B cell (primary cell): ENCODE results near the gene GFPT1. TPM values are rescaled to one million over a fixed set of nuclear protein-coding genes. Genes with fewer than 3 reads are reported as not detected.

Experiments
- ATAC-seq: fragments of 200-7000 bp; cut with Tn5 transposase; one replicate; pipeline ENCODE4 v1.10.0; 2021; ENCODE audit warnings: low read depth, mild to moderate bottlenecking, moderate number of reproducible peaks, moderate library complexity
- CTCF ChIA-PET: fragments of 350-600 bp; sonication (Branson Sonifier 250); formaldehyde crosslinking; loops from one replicate; lab custom pipeline; 2021; ENCODE audit warnings: antibody characterized with exemption, inconsistent platforms; lab: Charles Lee
- POLR2A ChIA-PET: fragments of 350-600 bp; sonication (Branson Sonifier 250); formaldehyde crosslinking; loops from one replicate; lab custom pipeline; 2021; ENCODE audit warnings: antibody characterized with exemption; lab: Charles Lee
- DNase-seq: peaks from one replicate; pipeline ENCODE4 v3.0.0; 2013
- H2AFZ ChIP-seq: 2 replicates; pipeline ENCODE4 v1.6.1; 2012; ENCODE audit warnings: mild to moderate bottlenecking, low read depth, low read length; ENCODE audit not compliant: insufficient read depth, poor library complexity, severe bottlenecking
- H3K27ac ChIP-seq, 2 donors: 1 replicate in 1 of 2; 2 replicates in 1 of 2; pipeline ENCODE4 v1.5.1; 2012 to 2013; ENCODE audit warnings: low read length in 2 of 2, mild to moderate bottlenecking in 2 of 2, moderate library complexity in 1 of 2
- H3K27me3 ChIP-seq, 4 experiments: fragments of 200-600 bp in 1 of 4; sonication (generic) in 1 of 4; replicated peaks in 1 of 4; 1 replicate in 2 of 4; 2 replicates in 2 of 4; pipeline versions ENCODE4 v1.6.1 to v1.7.0; 2013 to 2016; ENCODE audit warnings: low read length in 3 of 4, mild to moderate bottlenecking in 2 of 4, mixed read lengths in 1 of 4, moderate library complexity in 1 of 4; ENCODE audit not compliant: insufficient read depth in 4 of 4, control insufficient read depth in 3 of 4; ENCODE audit errors: control extremely low read depth in 1 of 4
- H3K36me3 ChIP-seq, 2 experiments: replicated peaks in 1 of 2; 1 replicate in 1 of 2; 2 replicates in 1 of 2; pipeline versions ENCODE4 v1.6.1 to v1.7.1; 2013; ENCODE audit warnings: low read length in 1 of 2; ENCODE audit not compliant: insufficient read depth in 2 of 2, control insufficient read depth in 1 of 2; ENCODE audit errors: control extremely low read depth in 1 of 2, extremely low read depth in 1 of 2
- H3K4me1 ChIP-seq, 2 donors: fragments of 200-600 bp in 1 of 2; sonication (generic) in 1 of 2; 1 replicate in 1 of 2; 2 replicates in 1 of 2; pipeline versions ENCODE4 v1.5.1 to v1.6.1; 2013 to 2017; ENCODE audit warnings: low read length in 2 of 2; ENCODE audit not compliant: control insufficient read depth in 2 of 2, insufficient read depth in 2 of 2
- H3K4me2 ChIP-seq: replicated peaks from 2 replicates; pipeline ENCODE3; 2012; ENCODE audit warnings: mild to moderate bottlenecking, low read depth, low read length; ENCODE audit not compliant: poor library complexity, severe bottlenecking
- H3K4me3 ChIP-seq, 5 experiments: fragments of 200-600 bp in 1 of 5; sonication (generic) in 1 of 5; 1 replicate in 3 of 5; 2 replicates in 2 of 5; pipeline versions ENCODE4 v1.5.1 to v1.7.0; 2011 to 2016; ENCODE audit warnings: low read length in 4 of 5, mild to moderate bottlenecking in 4 of 5, low read depth in 2 of 5, control low read depth in 1 of 5, moderate library complexity in 1 of 5; ENCODE audit not compliant: insufficient read depth in 1 of 5; ENCODE audit errors: control extremely low read depth in 1 of 5, extremely low read depth in 1 of 5
- H3K79me2 ChIP-seq: fragments of 200-600 bp; sonication (generic); one replicate; pipeline ENCODE4 v1.6.0; 2016; ENCODE audit warnings: low read length; ENCODE audit not compliant: control insufficient read depth, insufficient read depth
- H3K9ac ChIP-seq: fragments of 200-600 bp; sonication (generic); 2 replicates; pipeline ENCODE4 v1.6.1; 2017; ENCODE audit warnings: mild to moderate bottlenecking, low read length, moderate library complexity
- H3K9me3 ChIP-seq, 3 donors: one replicate each; pipeline versions ENCODE4 v1.6.1 to v1.7.1; 2013; ENCODE audit warnings: low read length in 2 of 3; ENCODE audit not compliant: control insufficient read depth in 2 of 3, insufficient read depth in 1 of 3; ENCODE audit errors: control extremely low read depth in 1 of 3
- H4K20me1 ChIP-seq: 2 replicates; pipeline ENCODE4 v1.6.0; 2012; ENCODE audit warnings: mild to moderate bottlenecking, low read length; ENCODE audit not compliant: insufficient read depth, control insufficient read depth, poor library complexity, severe bottlenecking
- H3K27ac Mint-ChIP-seq: one replicate; pipeline ENCODE4 v1.8.0; 2021; ENCODE audit warnings: mixed read lengths
- H3K27me3 Mint-ChIP-seq: one replicate; pipeline ENCODE4 v1.8.0; 2021; ENCODE audit warnings: mixed read lengths
- H3K4me1 Mint-ChIP-seq: one replicate; pipeline ENCODE4 v1.8.0; 2021; ENCODE audit warnings: mixed read lengths
- H3K4me3 Mint-ChIP-seq: one replicate; pipeline ENCODE4 v1.8.0; 2021; ENCODE audit warnings: mixed read lengths
- H3K9me3 Mint-ChIP-seq: one replicate; pipeline ENCODE4 v1.8.0; 2022; ENCODE audit warnings: mixed read lengths; ENCODE audit not compliant: insufficient read depth
- CTCF ChIP-seq: fragments of 200-600 bp; IDR thresholded peaks from one replicate; pipeline ENCODE4 v1.8.0; 2022; ENCODE audit warnings: antibody characterized with exemption, mild to moderate bottlenecking
- EZH2 ChIP-seq: IDR thresholded peaks from 2 replicates; pipeline ENCODE4 v1.6.1; 2012; ENCODE audit warnings: borderline replicate concordance, low read depth, mild to moderate bottlenecking, moderate library complexity, low read length; ENCODE audit not compliant: insufficient read depth, poor library complexity, severe bottlenecking
- WGBS: methylation state at CpG from one replicate; pipeline ENCODE4 v1.1.5; 2013; ENCODE audit warnings: missing lambda C conversion rate; ENCODE audit not compliant: insufficient coverage; 5-methylcytosine and 5-hydroxymethylcytosine counted together
- intact Hi-C: fragments of 100-400 bp; cut with micrococcal nuclease; formaldehyde crosslinking; loops from one replicate; pipeline ENCODE4 v1.10.0; 2022
- polyA plus RNA-seq: library from polyadenylated mRNA; depleted of rRNA; stranded (reverse); fragments of >200 nt; gene quantifications from 2 replicates; pipeline ENCODE4 v1.2.3, GENCODE V29; 2012
- total RNA-seq, 2 donors: library from RNA; stranded (reverse); fragments of 120-200 nt in 1 of 2; gene quantifications; 1 replicate in 1 of 2; 2 replicates in 1 of 2; pipeline versions ENCODE4 v1.2.3 to v1.2.4, GENCODE V29; 2013 to 2022

The GFPT1 gene
- total and polyA plus RNA-seq, 2 donors (not counting 1 experiment from before 2014, with no cell fraction given): 2.8 to 18.1 TPM

DNA sequence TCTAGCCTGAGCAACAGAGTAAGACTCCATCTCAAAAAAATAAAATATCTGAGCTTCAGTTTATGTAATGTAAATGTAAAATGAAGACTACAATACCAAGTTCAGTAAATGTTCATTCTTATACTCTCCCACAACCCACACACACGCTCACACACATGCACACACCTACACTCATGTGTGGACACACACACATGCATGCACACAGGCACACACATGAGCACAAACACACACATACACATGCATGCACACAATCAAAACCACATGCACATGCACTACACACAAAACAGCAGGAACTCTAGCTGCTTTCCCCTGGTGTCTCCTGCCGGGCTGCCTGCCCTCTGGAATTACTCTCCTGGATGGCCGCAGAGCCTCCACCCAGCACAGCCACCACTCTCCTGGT is 90.6 kb downstream of the GFPT1 start:
- intact Hi-C loops: no loop called here
- Histone ChIP-seq H3K27ac (no peak overlapping the region), H3K4me1 (no peaks in the 10 kb centered on the region), H3K9ac (no peak overlapping the region), H3K27me3 (no peaks in the 10 kb centered on the region), H3K79me2 (no peaks in the 10 kb centered on the region), H3K4me3 (no peak overlapping the region), H3K4me2 (no peak overlapping the region), H2AFZ (no peak overlapping the region), H4K20me1 (no peaks in the 10 kb centered on the region), H3K36me3 (no peaks in the 10 kb centered on the region), H3K9me3 (no peaks in the 10 kb centered on the region)
- Mint-ChIP-seq H3K4me3 (no peak overlapping the region), H3K9me3 (no peaks in the 10 kb centered on the region), H3K27ac (no peak overlapping the region), H3K4me1 (no peaks in the 10 kb centered on the region), H3K27me3 (peaks cover 17% of the 10 kb centered on the region)
- POLR2A ChIA-PET: no interaction called here
- DNase-seq: no peak
- TF ChIP-seq CTCF: no peak
- TF ChIP-seq EZH2: no peak
- CTCF ChIA-PET: no interaction called here
- WGBS: 89% methylated on average over 3 of the region's 3 CpGs
- no peak for ATAC-seq

- H3K9ac ChIP-seq: no peak overlapping the region
- no peaks in the 10 kb centered on the region for H3K36me3 ChIP-seq
- WGBS: 90% methylated on average over 2 of the region's 3 CpGs
- H3K4me1 Mint-ChIP-seq: no peaks in the 10 kb centered on the region
- DNase-seq: no peak
- no peaks in the 10 kb centered on the region for H4K20me1 ChIP-seq
- H3K9me3 Mint-ChIP-seq: no peaks in the 10 kb centered on the region
- no peak overlapping the region for H3K27ac Mint-ChIP-seq
- no peak overlapping the region for H3K27ac ChIP-seq
- H3K4me2 ChIP-seq: no peak overlapping the region
- intact Hi-C loops: no loop called here
- no peak overlapping the region for H2AFZ ChIP-seq
- CTCF ChIA-PET: no interaction called here
- no peak overlapping the region for H3K4me3 Mint-ChIP-seq
- no peaks in the 10 kb centered on the region for H3K4me1 ChIP-seq
- POLR2A ChIA-PET: no interaction called here
- no peaks in the 10 kb centered on the region for H3K79me2 ChIP-seq
- no peaks in the 10 kb centered on the region for H3K27me3 ChIP-seq
- no peaks in the 10 kb centered on the region for H3K9me3 ChIP-seq
- no peak for TF ChIP-seq CTCF
- no peak for TF ChIP-seq EZH2
- peaks cover 18% of the 10 kb centered on the region for H3K27me3 Mint-ChIP-seq
- ATAC-seq: no peak
- H3K4me3 ChIP-seq: no peak overlapping the region
These were observed 94.8 kb downstream of the GFPT1 start for GRCh38 chr2:69292256-69292655.
